Natural killer cell treated with Interleukin-12 subunit alpha and Interleukin-12 subunit beta and Interleukin-15 and Interleukin-18, amount 100 ng/mL, for 72 hours (primary cell): ENCODE results near the gene SMIM44. TPM values are rescaled to one million over a fixed set of nuclear protein-coding genes. Genes with fewer than 3 reads are reported as not detected.
A peak's percentile ranks its signal among the peaks of the same experiment; 100 is the strongest.

Experiments used
- ATAC-seq, 2 donors: fragments of 150-1000 bp; cut with Tn5 transposase in 1 of 2; sonication (Bioruptor Pico), chemical (Tn5 transposase) in 1 of 2; 2 replicates each; pipeline ENCODE4 v1.10.0; 2021
- DNase-seq: peaks from one replicate; pipeline ENCODE4 v3.0.0; 2022; ENCODE audit warnings: low spot score
- H3K27ac Mint-ChIP-seq, 2 donors: 1 replicate in 1 of 2; 2 replicates in 1 of 2; pipeline ENCODE4 v1.8.0; 2022; ENCODE audit warnings: mixed read lengths in 2 of 2, mild to moderate bottlenecking in 1 of 2, moderate library complexity in 1 of 2
- H3K27me3 Mint-ChIP-seq, 2 donors: 1 replicate in 1 of 2; 2 replicates in 1 of 2; pipeline ENCODE4 v1.8.0; 2022; ENCODE audit warnings: mixed read lengths in 2 of 2
- H3K36me3 Mint-ChIP-seq: one replicate; pipeline ENCODE4 v1.8.0; 2022; ENCODE audit warnings: mixed read lengths
- H3K4me1 Mint-ChIP-seq, 2 donors: 1 replicate in 1 of 2; 2 replicates in 1 of 2; pipeline ENCODE4 v1.8.0; 2022; ENCODE audit warnings: low read depth in 2 of 2, mixed read lengths in 2 of 2, mild to moderate bottlenecking in 1 of 2
- H3K4me3 Mint-ChIP-seq: one replicate; pipeline ENCODE4 v1.8.0; 2022; ENCODE audit warnings: mixed read lengths
- H3K9me3 Mint-ChIP-seq: 2 replicates; pipeline ENCODE4 v1.8.0; 2022; ENCODE audit warnings: mixed read lengths
- total RNA-seq, 2 donors: library from RNA; stranded (reverse); gene quantifications; one replicate each; pipeline ENCODE4 v1.2.3, GENCODE V29; 2022

The SMIM44 gene
- total RNA-seq, 2 donors from 2014 or later, result not detected

DNA sequence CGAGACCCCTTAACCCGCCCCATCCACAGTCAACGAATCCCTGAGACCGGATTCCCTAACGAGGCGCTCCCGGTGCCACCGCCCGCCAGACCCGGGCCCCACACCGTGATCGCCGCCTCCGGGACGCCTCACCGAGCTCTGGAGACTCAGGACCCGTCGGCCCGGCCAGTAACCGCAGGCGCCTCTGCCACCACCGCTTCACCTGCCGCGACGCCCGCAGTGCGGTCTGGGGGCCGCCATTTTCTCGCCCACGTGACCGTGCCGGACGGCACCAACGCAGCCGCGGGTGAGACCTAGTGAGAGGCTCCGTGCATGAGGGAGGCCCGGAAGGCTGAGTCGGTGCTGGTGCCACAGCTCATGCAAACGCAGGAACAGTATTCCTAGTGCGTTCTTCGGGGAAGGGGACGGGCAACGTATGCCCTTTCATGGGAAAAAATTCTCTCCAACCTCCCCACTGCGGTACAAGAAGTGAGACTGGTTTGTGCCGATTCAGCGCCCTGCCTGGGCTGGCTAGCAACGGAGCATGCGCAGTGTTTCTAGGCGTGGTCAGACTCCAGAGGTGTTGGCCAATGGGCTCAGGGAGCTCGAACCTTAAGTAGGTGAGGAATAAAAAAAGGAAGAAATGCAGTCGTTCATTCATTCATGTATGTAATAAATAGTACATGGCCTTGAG is 17.3 kb upstream of the SMIM44 start, which contains the start of gene DOHH:
Gene DOHH (minus strand): TSS at position 246 of the 673 bp plus-strand sequence. CDS start 3,860 bp downstream, outside the sequence.
- DNase-seq, result peak; percentile 94
- Mint-ChIP-seq H3K4me1 (peaks cover 25 to 31% of the 10 kb centered on the region in 2 donors), H3K27me3 (no peaks in the 10 kb centered on the region), H3K36me3 (no peaks in the 10 kb centered on the region), H3K4me3 (peak within 1 kb of the TSS; percentile 98), H3K27ac (peak within 1 kb of the TSS; percentile 98 to 99), H3K9me3 (no peaks in the 10 kb centered on the region)
- peak; percentile 93 to 95 for ATAC-seq

DNA sequence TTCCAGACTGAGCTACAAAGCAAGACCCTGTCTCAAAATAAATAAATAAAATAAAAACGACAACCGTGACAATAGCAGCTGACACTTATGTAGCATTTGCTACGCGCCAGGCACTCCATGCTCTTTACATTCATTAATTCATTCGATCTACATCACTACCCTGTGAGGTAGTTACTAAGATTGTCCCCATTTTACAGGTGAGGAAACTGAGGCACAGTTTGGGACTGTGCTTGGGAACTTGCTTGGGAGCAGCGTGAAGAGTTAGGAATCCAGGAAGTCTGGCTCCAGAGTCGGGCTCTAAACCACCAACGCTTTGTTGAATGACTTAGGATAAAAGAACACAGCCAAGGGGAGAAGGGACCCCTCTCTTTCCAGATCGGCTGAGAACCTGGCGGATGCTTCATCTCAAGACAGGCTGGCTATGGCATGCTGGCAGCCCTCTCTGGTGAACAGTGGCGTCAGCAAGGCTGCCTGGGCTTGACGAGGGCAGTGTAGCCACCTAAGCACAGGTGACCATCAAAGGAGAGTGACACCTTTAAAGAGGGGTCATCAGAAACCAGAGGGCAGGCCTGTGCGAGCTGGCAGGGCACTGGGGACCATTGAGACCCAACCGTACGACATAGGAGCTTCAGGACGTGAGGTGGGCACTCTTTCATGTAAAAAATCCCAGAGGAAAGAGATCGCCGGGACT is 16.6 kb upstream of the SMIM44 start:
- Mint-ChIP-seq H3K4me1 (peaks cover 24 to 29% of the 10 kb centered on the region in 2 donors), H3K36me3 (no peaks in the 10 kb centered on the region), H3K9me3 (no peaks in the 10 kb centered on the region), H3K4me3 (peak overlapping the region; percentile 98), H3K27me3 (no peaks in the 10 kb centered on the region), H3K27ac (peak overlapping the region; percentile 98 to 99)
- ATAC-seq (peak in 1 of 2 donors; percentile 11), DNase-seq (no peak)

DNA sequence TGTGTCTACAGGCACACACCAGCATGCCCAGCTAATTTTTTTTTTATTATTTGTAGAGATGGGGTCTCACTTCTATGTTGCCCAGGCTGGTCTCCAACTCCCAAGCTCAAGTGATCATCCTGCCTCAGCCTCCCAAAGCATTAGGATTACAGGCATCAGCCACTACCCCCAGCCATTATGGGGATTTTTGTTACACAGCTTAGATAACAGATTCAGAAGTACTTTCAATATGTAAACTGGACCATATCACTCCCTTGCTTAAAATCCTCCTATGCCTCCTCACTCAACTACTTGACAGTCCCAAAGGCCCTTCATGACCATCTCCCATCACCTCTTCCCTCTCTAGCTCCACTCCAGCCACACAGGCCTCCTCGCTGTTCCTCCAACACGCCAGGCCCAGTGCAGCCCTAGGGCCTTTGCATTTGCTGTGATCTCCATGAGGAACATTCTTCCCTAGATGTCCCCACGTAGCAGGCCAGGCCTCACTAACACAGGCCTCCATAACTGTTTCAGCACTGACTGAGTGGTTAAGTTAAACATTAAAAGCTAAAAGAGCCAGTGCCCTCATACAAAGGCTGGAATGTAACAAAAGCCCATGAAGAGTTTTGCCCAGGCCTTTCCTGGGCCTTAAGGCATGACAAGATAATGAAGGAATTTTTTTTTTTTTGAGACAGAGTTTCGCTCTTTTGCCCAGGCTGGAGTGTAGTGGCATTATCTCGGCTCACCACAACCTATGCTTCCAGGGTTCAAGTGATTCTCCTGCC is 14.7 kb upstream of the SMIM44 start:
- ATAC-seq, result no peak
- Mint-ChIP-seq H3K27me3 (no peaks in the 10 kb centered on the region), H3K4me1 (peaks cover 19 to 24% of the 10 kb centered on the region in 2 donors), H3K36me3 (no peaks in the 10 kb centered on the region), H3K27ac (no peak overlapping the region), H3K4me3 (no peak overlapping the region), H3K9me3 (no peaks in the 10 kb centered on the region)
- DNase-seq, result no peak

DNA sequence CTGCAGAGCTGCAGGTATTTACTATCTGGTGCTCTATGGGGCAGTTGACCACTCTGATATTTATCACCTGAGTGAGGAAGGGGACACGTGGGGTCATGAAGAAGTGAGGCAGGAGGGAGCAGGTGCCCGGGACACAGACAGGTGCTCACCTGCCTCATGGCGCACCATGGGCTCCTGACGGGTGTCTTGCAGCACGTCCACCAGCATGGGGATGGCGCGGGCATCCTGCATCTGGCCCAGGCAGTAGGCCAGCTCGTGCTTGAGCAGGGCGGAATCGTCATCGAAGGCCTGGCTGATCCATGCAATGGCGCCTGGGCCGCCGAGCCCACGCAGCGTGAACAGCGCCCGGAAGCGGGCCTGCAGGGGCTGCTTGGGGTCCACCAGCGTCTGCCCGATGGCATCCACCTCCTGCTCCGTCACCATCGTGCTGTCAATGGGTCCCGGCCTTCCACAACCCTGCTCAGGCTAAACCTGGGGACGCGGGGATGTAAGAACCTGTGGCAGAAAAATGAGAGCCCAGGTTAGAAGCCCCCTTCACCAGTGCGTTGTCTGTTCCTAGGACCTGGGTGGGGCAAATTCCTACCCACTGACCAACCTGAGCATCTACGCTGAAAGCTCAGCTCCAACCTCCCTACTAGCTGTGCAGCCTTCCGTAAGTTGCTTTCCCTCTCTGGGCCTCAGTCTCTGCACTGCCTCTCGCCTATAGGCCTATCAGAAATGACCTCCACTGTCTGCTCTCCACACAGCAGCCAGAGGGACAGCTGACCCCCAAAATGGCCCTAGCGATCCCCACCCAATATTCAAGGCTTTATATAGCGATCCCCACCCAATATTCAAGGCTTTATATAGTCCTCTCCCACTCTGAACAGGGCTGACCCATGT is 13.4 kb upstream of the SMIM44 start:
- H3K9me3 Mint-ChIP-seq, result no peaks in the 10 kb centered on the region
- H3K4me3 Mint-ChIP-seq, result no peak overlapping the region
- ATAC-seq (no peak), DNase-seq (no peak)
- H3K27me3 Mint-ChIP-seq, result no peaks in the 10 kb centered on the region
- peaks cover 19 to 24% of the 10 kb centered on the region in 2 donors for H3K4me1 Mint-ChIP-seq
- no peak overlapping the region for H3K27ac Mint-ChIP-seq
- no peaks in the 10 kb centered on the region for H3K36me3 Mint-ChIP-seq

DNA sequence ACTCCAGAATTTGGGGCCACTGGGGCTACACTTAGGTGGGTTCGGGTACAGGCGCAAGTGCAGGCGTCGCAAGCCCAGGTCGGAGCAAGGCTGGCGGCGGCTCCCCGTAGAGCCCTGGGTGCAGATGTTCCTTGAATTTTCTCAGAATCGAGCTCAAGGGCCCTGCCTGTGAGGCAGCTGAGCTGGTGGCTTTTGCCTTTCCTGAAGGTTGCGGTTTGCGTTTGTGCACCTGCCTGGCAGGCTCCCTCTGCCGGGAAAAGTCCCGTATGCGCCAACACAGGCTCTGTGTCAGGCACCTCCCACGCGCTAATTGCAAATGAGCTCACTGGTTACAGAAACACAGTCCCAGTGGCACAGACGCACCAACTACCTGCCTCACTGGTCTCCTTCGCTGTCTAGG is 11.3 kb upstream of the SMIM44 start:
- H3K27ac Mint-ChIP-seq, result no peak overlapping the region
- ATAC-seq (no peak), DNase-seq (no peak)
- no peaks in the 10 kb centered on the region for H3K9me3 Mint-ChIP-seq
- H3K4me3 Mint-ChIP-seq, result no peak overlapping the region
- H3K36me3 Mint-ChIP-seq, result no peaks in the 10 kb centered on the region
- no peaks in the 10 kb centered on the region for H3K27me3 Mint-ChIP-seq
- H3K4me1 Mint-ChIP-seq, result peaks cover 11% of the 10 kb centered on the region in 2 donors

DNA sequence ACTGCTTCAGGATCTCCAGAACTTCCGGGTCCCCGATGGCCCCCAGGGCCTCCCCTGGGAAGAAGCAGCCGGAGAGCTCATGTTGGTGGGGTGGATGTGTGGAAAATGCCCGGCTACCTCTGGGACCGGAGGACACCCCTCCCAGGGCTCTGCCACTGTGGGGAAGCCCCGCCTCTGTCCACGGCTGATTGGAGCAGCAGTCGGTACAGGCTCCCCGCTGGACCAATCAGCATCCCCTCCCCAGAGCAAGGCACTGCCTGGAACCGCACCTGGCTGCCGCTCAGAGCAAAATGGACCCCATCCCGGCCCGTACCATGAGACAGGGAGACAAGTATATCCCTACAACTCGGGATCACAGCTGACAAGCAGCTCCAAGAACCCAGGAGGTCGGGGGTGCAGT is 10.8 kb upstream of the SMIM44 start:
- ATAC-seq (peak in 1 of 2 donors; percentile 39), DNase-seq (no peak)
- no peak overlapping the region for H3K27ac Mint-ChIP-seq
- no peak overlapping the region for H3K4me3 Mint-ChIP-seq
- peaks cover 7 to 8% of the 10 kb centered on the region in 2 donors for H3K4me1 Mint-ChIP-seq
- no peaks in the 10 kb centered on the region for H3K9me3 Mint-ChIP-seq
- no peaks in the 10 kb centered on the region for H3K36me3 Mint-ChIP-seq
- H3K27me3 Mint-ChIP-seq, result no peaks in the 10 kb centered on the region

DNA sequence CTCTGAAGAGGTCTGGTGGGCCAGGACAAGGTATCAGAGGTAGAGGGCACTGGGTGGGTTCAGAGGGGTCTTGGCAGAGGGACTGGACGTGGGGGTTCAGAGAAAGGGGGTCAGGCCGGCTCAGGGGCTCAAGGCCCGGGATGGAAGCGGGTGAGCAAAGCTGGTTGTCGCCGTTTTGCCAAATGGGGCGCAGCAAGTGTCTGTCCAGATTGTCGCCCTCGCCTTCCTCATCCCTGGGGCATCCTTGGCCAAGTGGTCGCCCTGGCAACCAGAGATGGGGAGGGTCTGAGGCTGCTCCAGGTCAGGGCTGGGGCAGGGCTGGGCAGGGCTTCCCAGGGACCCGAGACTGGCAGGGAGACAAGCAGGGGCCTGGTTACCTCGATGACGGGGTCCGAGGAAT is 10.4 kb upstream of the SMIM44 start:
- Mint-ChIP-seq H3K36me3 (no peaks in the 10 kb centered on the region), H3K9me3 (no peaks in the 10 kb centered on the region), H3K4me3 (no peak overlapping the region), H3K4me1 (peaks cover 5 to 6% of the 10 kb centered on the region in 2 donors), H3K27me3 (no peaks in the 10 kb centered on the region), H3K27ac (no peak overlapping the region)
- DNase-seq, result no peak
- ATAC-seq, result no peak

DNA sequence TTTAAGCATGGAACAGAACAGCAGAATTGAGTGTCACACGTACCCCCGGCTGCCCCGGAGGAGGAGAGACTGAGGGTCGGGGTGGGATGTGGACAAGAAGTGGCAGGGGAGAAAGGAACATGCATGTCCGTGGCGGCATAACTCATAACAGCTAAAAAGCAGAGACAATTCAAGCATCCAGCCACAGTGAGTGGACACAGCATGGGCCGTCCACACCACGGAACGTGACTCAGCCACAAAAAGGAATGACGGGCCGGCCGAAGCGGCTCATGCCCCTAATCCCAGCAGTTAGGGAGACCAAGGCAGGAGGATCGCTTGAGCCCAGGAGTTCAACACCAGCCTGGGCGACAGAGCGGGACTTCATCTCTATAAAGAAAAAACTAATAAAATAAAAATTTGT is 9.7 kb upstream of the SMIM44 start:
- Mint-ChIP-seq H3K27ac (no peak overlapping the region), H3K36me3 (no peaks in the 10 kb centered on the region), H3K9me3 (no peaks in the 10 kb centered on the region), H3K4me1 (peaks cover 2 to 4% of the 10 kb centered on the region in 2 donors), H3K4me3 (no peak overlapping the region), H3K27me3 (no peaks in the 10 kb centered on the region)
- no peak for DNase-seq
- no peak for ATAC-seq

DNA sequence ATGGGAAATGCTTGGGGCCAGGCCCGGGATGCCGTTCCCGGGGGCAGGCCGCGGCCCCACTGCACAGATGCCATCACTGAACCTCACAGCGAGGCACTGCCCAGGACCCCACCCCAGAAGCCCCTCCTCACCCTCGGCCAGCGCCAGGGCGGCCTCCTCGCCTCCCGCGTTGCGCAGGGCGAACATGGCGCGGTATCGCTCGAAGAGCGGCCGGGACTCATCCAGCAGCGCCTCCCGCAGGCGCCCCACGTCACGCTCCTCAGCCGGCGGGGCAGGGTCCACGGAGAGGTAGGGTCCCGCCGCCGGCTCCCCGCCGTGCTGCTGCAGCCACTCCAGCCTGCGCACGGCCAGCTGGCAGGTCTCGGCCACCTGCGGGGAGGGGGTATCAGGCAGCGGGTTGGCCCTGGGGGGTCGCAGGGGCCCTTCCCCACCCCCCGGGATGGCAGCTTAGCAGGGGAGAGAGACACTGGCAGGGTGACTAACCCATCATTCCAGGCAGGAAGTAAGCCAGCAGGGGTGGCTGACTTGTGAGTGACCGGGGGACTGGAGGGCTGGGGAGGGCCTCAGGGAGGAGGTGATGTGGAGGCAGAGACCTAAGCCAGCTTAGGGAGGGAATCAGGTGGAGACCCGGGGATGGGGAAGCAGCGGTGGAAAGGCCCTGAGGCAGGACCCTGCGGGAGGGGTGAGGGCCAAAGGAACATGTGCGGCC is 9.0 kb upstream of the SMIM44 start:
- no peaks in the 10 kb centered on the region for H3K9me3 Mint-ChIP-seq
- H3K27ac Mint-ChIP-seq, result no peak overlapping the region
- no peaks in the 10 kb centered on the region for H3K36me3 Mint-ChIP-seq
- DNase-seq (no peak), ATAC-seq (no peak)
- no peaks in the 10 kb centered on the region for H3K27me3 Mint-ChIP-seq
- peaks cover 0 to 4% of the 10 kb centered on the region in 2 donors for H3K4me1 Mint-ChIP-seq
- no peak overlapping the region for H3K4me3 Mint-ChIP-seq

DNA sequence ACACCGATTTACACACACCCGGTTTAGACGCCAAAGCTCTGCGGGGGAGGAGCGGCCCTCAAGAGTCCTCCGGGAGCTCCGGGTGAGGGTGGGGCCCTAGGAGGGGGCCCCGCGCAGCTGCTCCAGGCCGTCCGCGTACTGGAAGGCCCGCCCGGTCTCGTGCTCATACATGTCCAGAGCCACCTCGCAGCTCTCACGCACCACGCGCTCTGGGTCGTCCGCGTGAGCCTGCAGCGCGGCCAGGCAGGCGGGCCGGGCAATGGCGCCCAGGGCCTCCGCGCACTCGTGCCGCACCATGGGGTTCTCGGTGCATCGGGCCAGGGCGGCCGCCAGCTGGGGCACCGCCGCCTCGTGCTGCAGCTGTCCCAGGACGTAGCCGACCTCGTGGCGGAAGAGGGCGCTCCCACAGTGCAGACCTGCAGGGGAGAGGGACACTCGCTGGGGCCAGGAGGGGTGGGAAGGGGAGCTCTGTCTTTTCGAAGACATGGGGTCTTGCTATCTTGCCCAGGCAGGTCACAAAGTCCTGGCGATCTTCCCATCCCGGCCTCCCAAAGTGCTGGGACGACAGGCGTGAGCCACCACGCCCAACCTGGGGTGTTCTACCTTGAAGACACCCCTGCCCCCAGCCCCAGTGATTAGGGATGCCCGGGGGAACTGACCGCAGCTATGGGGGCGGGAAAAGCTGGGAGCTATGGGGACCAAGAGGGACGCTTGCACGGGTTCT is 8.3 kb upstream of the SMIM44 start:
- DNase-seq (no peak), ATAC-seq (no peak)
- Mint-ChIP-seq H3K27ac (no peak overlapping the region), H3K27me3 (no peaks in the 10 kb centered on the region), H3K4me1 (no peaks in the 10 kb centered on the region), H3K4me3 (no peak overlapping the region), H3K36me3 (no peaks in the 10 kb centered on the region), H3K9me3 (no peaks in the 10 kb centered on the region)

DNA sequence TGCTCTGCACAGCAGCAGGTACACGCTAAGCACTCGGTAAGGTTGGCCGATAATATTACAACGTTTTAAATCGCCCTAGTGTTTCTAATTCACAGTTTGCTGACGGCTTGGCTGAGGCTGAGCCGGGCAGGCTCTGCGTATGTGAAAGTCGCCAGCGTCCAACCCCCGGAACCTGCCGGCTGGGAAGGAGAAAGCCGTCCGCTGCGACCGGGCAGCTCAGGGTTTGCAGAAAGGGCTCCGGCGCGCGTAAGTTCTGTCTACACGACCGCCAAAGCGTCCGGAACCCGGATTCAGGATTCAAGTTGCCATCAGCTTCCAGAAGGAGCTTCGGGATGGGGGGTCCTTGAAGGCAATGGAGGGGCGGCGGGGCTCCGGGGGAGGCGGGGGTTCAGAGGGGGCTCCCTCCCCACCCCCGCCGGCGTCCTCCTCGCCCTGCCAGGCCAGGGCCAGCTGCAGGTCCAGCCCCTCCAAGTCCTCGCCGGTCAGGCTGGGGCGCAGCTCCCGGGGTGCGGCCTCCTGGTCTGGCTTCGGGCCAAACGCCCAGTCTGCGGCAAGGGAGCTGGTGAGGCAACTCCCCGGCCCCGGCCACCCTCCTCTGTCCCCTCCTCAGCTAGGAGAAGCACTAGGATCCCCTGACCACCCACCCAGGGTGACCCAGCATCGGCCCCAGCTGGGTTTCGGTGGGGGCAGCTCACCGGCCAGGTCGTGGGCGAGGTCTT is 575 bp downstream of the SMIM44 start:
- ATAC-seq (no peak), DNase-seq (no peak)
- Mint-ChIP-seq H3K4me3 (no peak overlapping the region), H3K9me3 (no peaks in the 10 kb centered on the region), H3K36me3 (no peaks in the 10 kb centered on the region), H3K4me1 (peaks cover 17 to 22% of the 10 kb centered on the region in 2 donors), H3K27ac (no peak overlapping the region), H3K27me3 (no peaks in the 10 kb centered on the region)
